Liver (tissue), 9 donors: ENCODE data around the gene WIPF1. TPM values are rescaled to one million over a fixed set of nuclear protein-coding genes. Genes with fewer than 3 reads are reported as not detected.

Source experiments
- DNase-seq: peaks from one replicate; pipeline ENCODE4 v3.0.0-alpha.2; 2017; ENCODE audit warnings: low spot score
- H3K27ac ChIP-seq, 2 donors: one replicate each; pipeline ENCODE4 v1.7.0; 2013; ENCODE audit warnings: inconsistent platforms in 2 of 2, low read length in 2 of 2, control low read depth in 1 of 2, low read depth in 1 of 2, mild to moderate bottlenecking in 1 of 2
- H3K27me3 ChIP-seq, 4 donors: one replicate each; pipeline versions ENCODE4 v1.6.1 to v1.7.0; 2013; ENCODE audit warnings: low read length in 3 of 4, inconsistent platforms in 1 of 4, mild to moderate bottlenecking in 1 of 4, moderate library complexity in 1 of 4; ENCODE audit not compliant: control insufficient read depth in 4 of 4, insufficient read depth in 4 of 4
- H3K36me3 ChIP-seq, 4 donors: one replicate each; pipeline versions ENCODE4 v1.6.1 to v1.7.0; 2013; ENCODE audit warnings: low read length in 3 of 4, mild to moderate bottlenecking in 3 of 4, low read depth in 1 of 4, moderate library complexity in 1 of 4; ENCODE audit not compliant: control insufficient read depth in 4 of 4, insufficient read depth in 3 of 4
- H3K4me1 ChIP-seq, 4 donors: one replicate each; pipeline versions ENCODE4 v1.6.1 to v1.7.0; 2013; ENCODE audit warnings: low read length in 3 of 4, mild to moderate bottlenecking in 3 of 4, moderate library complexity in 1 of 4; ENCODE audit not compliant: control insufficient read depth in 4 of 4, insufficient read depth in 4 of 4
- H3K4me3 ChIP-seq, 3 donors: one replicate each; pipeline versions ENCODE4 v1.6.1 to v1.7.0; 2013; ENCODE audit warnings: low read length in 3 of 3, control low read depth in 1 of 3, low read depth in 1 of 3, mild to moderate bottlenecking in 1 of 3
- H3K9ac ChIP-seq, 2 donors: one replicate each; pipeline ENCODE4 v1.7.0; 2013; ENCODE audit warnings: low read length in 2 of 2, mild to moderate bottlenecking in 2 of 2, moderate library complexity in 2 of 2, control low read depth in 1 of 2, low read depth in 1 of 2
- H3K9me3 ChIP-seq, 4 donors: one replicate each; pipeline versions ENCODE4 v1.6.1 to v1.7.0; 2013; ENCODE audit warnings: low read length in 3 of 4; ENCODE audit not compliant: control insufficient read depth in 4 of 4
- EGR1 ChIP-seq, 2 donors: IDR thresholded peaks; 2 replicates each; pipeline ENCODE4 v1.6.1; 2016 to 2018; ENCODE audit warnings: antibody characterized with exemption in 2 of 2, low read depth in 2 of 2
- FOXA1 ChIP-seq: IDR thresholded peaks from 2 replicates; pipeline ENCODE4 v1.6.1; 2016; ENCODE audit warnings: antibody characterized with exemption
- FOXA2 ChIP-seq: IDR thresholded peaks from 2 replicates; pipeline ENCODE4 v1.6.1; 2016; ENCODE audit warnings: antibody characterized with exemption
- GABPA ChIP-seq, 2 donors: IDR thresholded peaks in 1 of 2; conservative IDR thresholded peaks in 1 of 2; 2 replicates each; pipeline ENCODE4 v1.6.1; 2016; ENCODE audit warnings: antibody characterized with exemption in 2 of 2, mild to moderate bottlenecking in 1 of 2, moderate library complexity in 1 of 2
- HNF4A ChIP-seq, 2 donors: conservative IDR thresholded peaks; 2 replicates each; pipeline ENCODE4 v1.6.1; 2016; ENCODE audit warnings: antibody characterized with exemption in 2 of 2, mild to moderate bottlenecking in 2 of 2
- HNF4G ChIP-seq: IDR thresholded peaks from 2 replicates; pipeline ENCODE4 v1.6.1; 2016; ENCODE audit warnings: antibody characterized with exemption
- JUND ChIP-seq, 2 donors: IDR thresholded peaks; 2 replicates each; pipeline ENCODE4 v1.6.1; 2016; ENCODE audit warnings: antibody characterized with exemption in 2 of 2
- NR2F2 ChIP-seq: IDR thresholded peaks from 2 replicates; pipeline ENCODE4 v1.6.1; 2016; ENCODE audit warnings: antibody characterized with exemption
- RAD21 ChIP-seq, 2 donors: IDR thresholded peaks; 2 replicates each; pipeline ENCODE4 v1.6.1; 2016; ENCODE audit warnings: antibody characterized with exemption in 2 of 2, mild to moderate bottlenecking in 2 of 2
- RXRA ChIP-seq, 2 donors: IDR thresholded peaks; 2 replicates each; pipeline ENCODE4 v1.6.1; 2017 to 2018; ENCODE audit warnings: antibody characterized with exemption in 2 of 2, mild to moderate bottlenecking in 1 of 2
- SP1 ChIP-seq: IDR thresholded peaks from 2 replicates; pipeline ENCODE4 v1.6.1; 2018; ENCODE audit warnings: antibody characterized with exemption, mild to moderate bottlenecking
- TAF1 ChIP-seq: conservative IDR thresholded peaks from 2 replicates; pipeline ENCODE4 v1.6.1; 2016; ENCODE audit warnings: antibody characterized with exemption, mild to moderate bottlenecking
- YY1 ChIP-seq: IDR thresholded peaks from 2 replicates; pipeline ENCODE4 v1.6.1; 2016; ENCODE audit warnings: antibody characterized with exemption, mild to moderate bottlenecking
- WGBS: extraction: QIAGEN DNeasy Blood & Tissue Kit; methylation state at CpG from one replicate; pipeline ENCODE4 v1.1.7; 2013; 5-methylcytosine and 5-hydroxymethylcytosine counted together
- polyA plus RNA-seq, 2 donors: library from polyadenylated mRNA; stranded (reverse) in 1 of 2; unstranded in 1 of 2; fragments of 200-250 nt in 1 of 2; fragments of >200 nt in 1 of 2; fragmentation: Nextera tagmentation in 1 of 2; extraction: Ambion mirVana in 1 of 2; gene quantifications; one replicate each; pipeline versions ENCODE4 v1.2.1 to v1.2.3, GENCODE V29; 2013 to 2015
- total RNA-seq, 2 donors: library from RNA; depleted of rRNA; stranded (reverse); fragments of >200 nt; gene quantifications; one replicate each; pipeline ENCODE4 v1.2.3, GENCODE V29; 2014
- TF ChIP-seq, protein P1 (sequence below): IDR thresholded peaks from 2 replicates; pipeline ENCODE4 v1.6.1; 2016; ENCODE audit warnings: antibody characterized with exemption, mild to moderate bottlenecking
- TF ChIP-seq, protein P2 (sequence below): IDR thresholded peaks from 2 replicates; pipeline ENCODE4 v1.6.1; 2016; ENCODE audit warnings: antibody characterized with exemption
- TF ChIP-seq, protein P3 (sequence below): fragments of 150-350 bp; IDR thresholded peaks from 2 replicates; pipeline ENCODE4 v1.5.1; 2017; ENCODE audit warnings: improper control_type of control experiment, low read depth, low read length; ENCODE audit not compliant: missing input control
- TF ChIP-seq, protein P4 (sequence below): IDR thresholded peaks from 2 replicates; pipeline ENCODE4 v1.6.1; 2016; ENCODE audit warnings: antibody characterized with exemption
- TF ChIP-seq, protein P5 (sequence below): IDR thresholded peaks from 2 replicates; pipeline ENCODE4 v1.6.1; 2016; ENCODE audit warnings: antibody characterized with exemption
- donor health status: healthy.
- donor health status: healthy.
- donor health status: healthy.
- donor health status: healthy.
- donor health status: healthy.

Gene WIPF1
- total and polyA plus RNA-seq, 4 donors: 4.7 to 7.7 (median 6.3) TPM

DNA sequence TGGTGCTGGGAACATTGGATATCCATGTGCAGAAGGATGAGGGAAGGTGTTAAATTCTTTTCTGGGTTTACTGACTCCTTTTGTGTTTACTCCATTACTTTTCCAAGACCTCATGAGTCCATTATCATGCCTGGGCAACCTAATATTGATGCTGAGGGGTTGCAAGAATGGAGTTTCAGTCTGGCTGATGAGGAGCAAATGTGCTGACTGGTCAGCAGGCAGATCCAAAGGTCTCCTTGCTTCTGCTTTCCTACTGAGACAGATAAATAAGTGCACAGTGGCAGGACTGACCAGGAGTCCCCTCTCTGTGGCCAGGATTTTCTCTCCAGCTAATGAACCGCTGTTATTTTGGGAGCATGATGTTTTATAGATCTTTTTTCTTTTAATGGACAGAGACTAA lies 43.6 kb upstream of the WIPF1 start:
- H3K4me1 ChIP-seq: no peaks in the 10 kb centered on the region
- TF ChIP-seq RXRA (IDR thresholded peaks at IDR 0.05): no peak
- no peak for TF ChIP-seq EGR1 (IDR thresholded peaks at IDR 0.05; ENCODE audit: low read depth in 2 of 2)
- TF ChIP-seq TAF1: no peak
- H3K27me3 ChIP-seq: no peaks in the 10 kb centered on the region
- no peaks in the 10 kb centered on the region for H3K36me3 ChIP-seq
- WGBS: 90% methylated on average over 1 of the region's 1 CpG
- no peak for DNase-seq
- H3K9me3 ChIP-seq: no peaks in the 10 kb centered on the region
- no peak overlapping the region for H3K4me3 ChIP-seq
- H3K27ac ChIP-seq: no peak overlapping the region
- H3K9ac ChIP-seq: no peak overlapping the region

DNA sequence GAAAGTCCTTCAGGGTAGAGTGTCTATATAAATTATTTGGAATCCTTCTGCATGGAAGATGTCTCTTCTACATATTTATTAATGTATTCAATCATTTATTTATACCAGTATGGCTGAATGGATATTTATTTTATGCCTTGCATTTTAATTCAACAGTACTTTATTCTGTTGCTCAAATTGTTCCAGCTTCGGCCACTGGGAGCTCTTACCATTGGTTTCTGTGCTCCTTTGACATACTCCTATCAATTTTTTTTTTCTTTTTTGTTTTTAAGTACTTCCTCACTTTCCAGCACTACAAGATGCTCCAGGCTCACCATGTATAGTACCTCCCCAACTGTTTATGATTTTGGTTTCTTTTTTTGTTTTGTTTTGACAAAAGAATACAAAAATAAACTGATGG lies 39.4 kb upstream of the WIPF1 start:
- Histone ChIP-seq H3K9ac (no peak overlapping the region), H3K27me3 (no peaks in the 10 kb centered on the region), H3K4me3 (no peak overlapping the region), H3K36me3 (no peaks in the 10 kb centered on the region), H3K4me1 (no peaks in the 10 kb centered on the region), H3K9me3 (no peaks in the 10 kb centered on the region), H3K27ac (no peak overlapping the region)
- no peak for TF ChIP-seq HNF4A (conservative IDR thresholded peaks at IDR 0.05)
- TF ChIP-seq, protein P1, sequence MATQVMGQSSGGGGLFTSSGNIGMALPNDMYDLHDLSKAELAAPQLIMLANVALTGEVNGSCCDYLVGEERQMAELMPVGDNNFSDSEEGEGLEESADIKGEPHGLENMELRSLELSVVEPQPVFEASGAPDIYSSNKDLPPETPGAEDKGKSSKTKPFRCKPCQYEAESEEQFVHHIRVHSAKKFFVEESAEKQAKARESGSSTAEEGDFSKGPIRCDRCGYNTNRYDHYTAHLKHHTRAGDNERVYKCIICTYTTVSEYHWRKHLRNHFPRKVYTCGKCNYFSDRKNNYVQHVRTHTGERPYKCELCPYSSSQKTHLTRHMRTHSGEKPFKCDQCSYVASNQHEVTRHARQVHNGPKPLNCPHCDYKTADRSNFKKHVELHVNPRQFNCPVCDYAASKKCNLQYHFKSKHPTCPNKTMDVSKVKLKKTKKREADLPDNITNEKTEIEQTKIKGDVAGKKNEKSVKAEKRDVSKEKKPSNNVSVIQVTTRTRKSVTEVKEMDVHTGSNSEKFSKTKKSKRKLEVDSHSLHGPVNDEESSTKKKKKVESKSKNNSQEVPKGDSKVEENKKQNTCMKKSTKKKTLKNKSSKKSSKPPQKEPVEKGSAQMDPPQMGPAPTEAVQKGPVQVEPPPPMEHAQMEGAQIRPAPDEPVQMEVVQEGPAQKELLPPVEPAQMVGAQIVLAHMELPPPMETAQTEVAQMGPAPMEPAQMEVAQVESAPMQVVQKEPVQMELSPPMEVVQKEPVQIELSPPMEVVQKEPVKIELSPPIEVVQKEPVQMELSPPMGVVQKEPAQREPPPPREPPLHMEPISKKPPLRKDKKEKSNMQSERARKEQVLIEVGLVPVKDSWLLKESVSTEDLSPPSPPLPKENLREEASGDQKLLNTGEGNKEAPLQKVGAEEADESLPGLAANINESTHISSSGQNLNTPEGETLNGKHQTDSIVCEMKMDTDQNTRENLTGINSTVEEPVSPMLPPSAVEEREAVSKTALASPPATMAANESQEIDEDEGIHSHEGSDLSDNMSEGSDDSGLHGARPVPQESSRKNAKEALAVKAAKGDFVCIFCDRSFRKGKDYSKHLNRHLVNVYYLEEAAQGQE: no peak
- TF ChIP-seq JUND (IDR thresholded peaks at IDR 0.05): no peak
- TF ChIP-seq FOXA1: no peak
- TF ChIP-seq, protein P2, sequence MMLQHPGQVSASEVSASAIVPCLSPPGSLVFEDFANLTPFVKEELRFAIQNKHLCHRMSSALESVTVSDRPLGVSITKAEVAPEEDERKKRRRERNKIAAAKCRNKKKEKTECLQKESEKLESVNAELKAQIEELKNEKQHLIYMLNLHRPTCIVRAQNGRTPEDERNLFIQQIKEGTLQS: no peak
- TF ChIP-seq RAD21 (IDR thresholded peaks at IDR 0.05): no peak
- TF ChIP-seq HNF4G: no peak
- TF ChIP-seq YY1: no peak
- TF ChIP-seq NR2F2: no peak
- TF ChIP-seq GABPA (IDR thresholded peaks at IDR 0.05 in 1 of 2, conservative IDR thresholded peaks at IDR 0.05 in 1 of 2): no peak
- TF ChIP-seq, protein P3, sequence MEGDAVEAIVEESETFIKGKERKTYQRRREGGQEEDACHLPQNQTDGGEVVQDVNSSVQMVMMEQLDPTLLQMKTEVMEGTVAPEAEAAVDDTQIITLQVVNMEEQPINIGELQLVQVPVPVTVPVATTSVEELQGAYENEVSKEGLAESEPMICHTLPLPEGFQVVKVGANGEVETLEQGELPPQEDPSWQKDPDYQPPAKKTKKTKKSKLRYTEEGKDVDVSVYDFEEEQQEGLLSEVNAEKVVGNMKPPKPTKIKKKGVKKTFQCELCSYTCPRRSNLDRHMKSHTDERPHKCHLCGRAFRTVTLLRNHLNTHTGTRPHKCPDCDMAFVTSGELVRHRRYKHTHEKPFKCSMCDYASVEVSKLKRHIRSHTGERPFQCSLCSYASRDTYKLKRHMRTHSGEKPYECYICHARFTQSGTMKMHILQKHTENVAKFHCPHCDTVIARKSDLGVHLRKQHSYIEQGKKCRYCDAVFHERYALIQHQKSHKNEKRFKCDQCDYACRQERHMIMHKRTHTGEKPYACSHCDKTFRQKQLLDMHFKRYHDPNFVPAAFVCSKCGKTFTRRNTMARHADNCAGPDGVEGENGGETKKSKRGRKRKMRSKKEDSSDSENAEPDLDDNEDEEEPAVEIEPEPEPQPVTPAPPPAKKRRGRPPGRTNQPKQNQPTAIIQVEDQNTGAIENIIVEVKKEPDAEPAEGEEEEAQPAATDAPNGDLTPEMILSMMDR: no peak
- TF ChIP-seq TAF1: no peak
- TF ChIP-seq FOXA2: no peak
- TF ChIP-seq, protein P4, sequence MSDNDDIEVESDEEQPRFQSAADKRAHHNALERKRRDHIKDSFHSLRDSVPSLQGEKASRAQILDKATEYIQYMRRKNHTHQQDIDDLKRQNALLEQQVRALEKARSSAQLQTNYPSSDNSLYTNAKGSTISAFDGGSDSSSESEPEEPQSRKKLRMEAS: no peak
- TF ChIP-seq SP1: no peak
- TF ChIP-seq RXRA (IDR thresholded peaks at IDR 0.05): no peak
- TF ChIP-seq, protein P5, sequence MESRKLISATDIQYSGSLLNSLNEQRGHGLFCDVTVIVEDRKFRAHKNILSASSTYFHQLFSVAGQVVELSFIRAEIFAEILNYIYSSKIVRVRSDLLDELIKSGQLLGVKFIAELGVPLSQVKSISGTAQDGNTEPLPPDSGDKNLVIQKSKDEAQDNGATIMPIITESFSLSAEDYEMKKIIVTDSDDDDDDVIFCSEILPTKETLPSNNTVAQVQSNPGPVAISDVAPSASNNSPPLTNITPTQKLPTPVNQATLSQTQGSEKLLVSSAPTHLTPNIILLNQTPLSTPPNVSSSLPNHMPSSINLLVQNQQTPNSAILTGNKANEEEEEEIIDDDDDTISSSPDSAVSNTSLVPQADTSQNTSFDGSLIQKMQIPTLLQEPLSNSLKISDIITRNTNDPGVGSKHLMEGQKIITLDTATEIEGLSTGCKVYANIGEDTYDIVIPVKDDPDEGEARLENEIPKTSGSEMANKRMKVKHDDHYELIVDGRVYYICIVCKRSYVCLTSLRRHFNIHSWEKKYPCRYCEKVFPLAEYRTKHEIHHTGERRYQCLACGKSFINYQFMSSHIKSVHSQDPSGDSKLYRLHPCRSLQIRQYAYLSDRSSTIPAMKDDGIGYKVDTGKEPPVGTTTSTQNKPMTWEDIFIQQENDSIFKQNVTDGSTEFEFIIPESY: no peak
- no peak for TF ChIP-seq EGR1 (IDR thresholded peaks at IDR 0.05; ENCODE audit: low read depth in 2 of 2)
- DNase-seq: no peak
- WGBS: 83% methylated on average over 1 of the region's 1 CpG
